Measurements from ENCODE around the gene CEP170B. TPM values are rescaled to one million over a fixed set of nuclear protein-coding genes. Genes with fewer than 3 reads are reported as not detected.

Gene CEP170B
- total and polyA plus RNA-seq, 2 of the 13 experiments (the other 11 are each of a cell fraction or from before 2014, with no cell fraction given), result 4.3 to 8.8 TPM

- H3K27me3 ChIP-seq (ENCODE audit: control insufficient read depth in 1 of 2, insufficient read depth in 2 of 2, low read length in 2 of 2), result no peaks in the 10 kb centered on the region
- BruUV-seq (replicated peaks), result no TSS peak
- FAIRE-seq (no peak), DNase-seq (ENCODE audit: low spot score) (peak; percentile 21), ATAC-seq (peak; percentile 62)
- H3K4me2 ChIP-seq (ENCODE audit: low read depth, low read length), result no peak overlapping the region
- in situ Hi-C loops (cut with HindIII; ENCODE audit: extremely low pct_ligation_motif_present, low pct_unique_long_range_greater_than_20kb), result no loop called here
- H3K79me2 ChIP-seq (ENCODE audit: insufficient read depth, low read length), result peaks cover 24% of the 10 kb centered on the region
- H3K4me1 ChIP-seq (ENCODE audit: insufficient read depth, low read length), result peaks cover 17% of the 10 kb centered on the region
- H3K27ac ChIP-seq (ENCODE audit: extremely low read length, insufficient read depth, low read length), result no peak overlapping the region
- ChIA-PET CTCF (ENCODE audit: low intra/inter-chr PET ratio, low total read pairs) (interaction anchor here (1.2 to 1.9 kb wide), 2 partner anchors 44 to 103 kb away, joined by 4 to 11 read pairs; no protein-coding TSS in a partner anchor), POLR2A (interaction anchor here (0.7 kb wide), 1 partner anchor 102 kb away, joined by 3 read pairs; no protein-coding TSS in a partner anchor)
- no peak overlapping the region for H3K4me3 ChIP-seq (replicated peaks in 1 of 3; ENCODE audit: insufficient read depth in 1 of 3, low read depth in 2 of 3, low read length in 3 of 3)
- H3K9ac ChIP-seq (ENCODE audit: insufficient read depth, low read depth, low read length), result no peak overlapping the region
- 78% methylated on average over 14 of the region's 21 CpGs for WGBS (ENCODE audit: low lambda C conversion rate)
- peaks cover 0 to 2% of the 10 kb centered on the region in 2 experiments; a peak in 2 of 5 replicates for H3K36me3 ChIP-seq (replicated peaks in 1 of 2; ENCODE audit: control insufficient read depth in 1 of 2, insufficient read depth in 2 of 2, low read length in 2 of 2)
- no peaks in the 10 kb centered on the region for H3K9me3 ChIP-seq (ENCODE audit: low read length)
- H4K20me1 ChIP-seq (ENCODE audit: insufficient read depth, low read length), result peaks cover 5% of the 10 kb centered on the region; the same call in 1 of the 2 replicates
- intact Hi-C loops (cut with micrococcal nuclease; ENCODE audit: unreplicated experiment), result no loop called here
- H2AFZ ChIP-seq (ENCODE audit: low read length), result no peak overlapping the region
- TF ChIP-seq THYN1 (CRISPR knock-in tag; IDR thresholded peaks at IDR 0.05; ENCODE audit: borderline replicate concordance, low read depth), result no peak
- TF ChIP-seq RAD21 (CRISPR knock-in tag; IDR thresholded peaks at IDR 0.05), result peak; percentile 66
- TF ChIP-seq ZNF660 (CRISPR knock-in tag; IDR thresholded peaks at IDR 0.05; ENCODE audit: borderline replicate concordance, low read depth), result no peak
- no peak for TF ChIP-seq ZNF333 (CRISPR knock-in tag; IDR thresholded peaks at IDR 0.05; ENCODE audit: borderline replicate concordance)
- peak; percentile 63 for TF ChIP-seq STAG1 (CRISPR knock-in tag; IDR thresholded peaks at IDR 0.05)
- no peak for TF ChIP-seq ZFYVE20 (CRISPR knock-in tag; IDR thresholded peaks at IDR 0.05; ENCODE audit: borderline replicate concordance, low read depth)
- peak; percentile 74 for TF ChIP-seq CTCF (CRISPR knock-in tag; IDR thresholded peaks at IDR 0.05)
- TF ChIP-seq POLR2AphosphoS2 (IDR thresholded peaks at IDR 0.05; ENCODE audit: low read depth, low read length), result no peak
- TF ChIP-seq IRF9 (CRISPR knock-in tag; IDR thresholded peaks at IDR 0.05; ENCODE audit: borderline replicate concordance), result no peak
- TF ChIP-seq ZNF770 (CRISPR knock-in tag; IDR thresholded peaks at IDR 0.05), result 0 out of 2 replicates have a peak, but pooled peaks have one; percentile 13
- no peak for TF ChIP-seq CREM (IDR thresholded peaks at IDR 0.05)
- no peak for TF ChIP-seq CREM (CRISPR knock-in tag; IDR thresholded peaks at IDR 0.05)
- peak; percentile 14; the same call in 1 of the 2 replicates for TF ChIP-seq SMC3 (IDR thresholded peaks at IDR 0.05; ENCODE audit: low read length)
- TF ChIP-seq, protein P1, sequence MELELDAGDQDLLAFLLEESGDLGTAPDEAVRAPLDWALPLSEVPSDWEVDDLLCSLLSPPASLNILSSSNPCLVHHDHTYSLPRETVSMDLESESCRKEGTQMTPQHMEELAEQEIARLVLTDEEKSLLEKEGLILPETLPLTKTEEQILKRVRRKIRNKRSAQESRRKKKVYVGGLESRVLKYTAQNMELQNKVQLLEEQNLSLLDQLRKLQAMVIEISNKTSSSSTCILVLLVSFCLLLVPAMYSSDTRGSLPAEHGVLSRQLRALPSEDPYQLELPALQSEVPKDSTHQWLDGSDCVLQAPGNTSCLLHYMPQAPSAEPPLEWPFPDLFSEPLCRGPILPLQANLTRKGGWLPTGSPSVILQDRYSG (CRISPR knock-in tag; IDR thresholded peaks at IDR 0.05), result no peak
Observed at GRCh38 chr14:104870368-104871144, 5.5 kb downstream of the CEP170B start.
